Left lobe of liver (tissue), 2 donors: ENCODE data around the gene ZNF526. TPM values are rescaled to one million over a fixed set of nuclear protein-coding genes. Genes with fewer than 3 reads are reported as not detected.

Experiments
- ATAC-seq: fragments of 200-7000 bp; cut with Tn5 transposase; one replicate; pipeline ENCODE4 v1.9.1; 2020; ENCODE audit warnings: mild to moderate bottlenecking, moderate library complexity
- DNase-seq: peaks from one replicate; pipeline ENCODE4 v3.0.0-alpha.2; 2020; ENCODE audit warnings: low spot score
- total RNA-seq: library from RNA; stranded (reverse); gene quantifications from one replicate; pipeline ENCODE4 v1.2.1, GENCODE V29; 2021
- donor health status: DM: no; HTN: no; CAD: no; lungs with moderate emphysema.
- donor health status: DM: no; HTN: yes; CAD: no.

ZNF526 gene
- total RNA-seq, 1 donor from 2014 or later: 5.3 TPM

- no peak for DNase-seq
Measured at GRCh38 chr19:42274065-42274682, 54.1 kb downstream of the ZNF526 start.

GRCh38 chr19:42275103-42275502 lies 55.0 kb downstream of the ZNF526 start:
- ATAC-seq: no peak
- no peak for DNase-seq

More at GRCh38 chr19:42274065-42274682, 54.1 kb downstream of the ZNF526 start:
- ATAC-seq: no peak

GRCh38 chr19:42275517-42275916 lies 55.4 kb downstream of the ZNF526 start:
- no peak for DNase-seq
- ATAC-seq: no peak

- no peak for ATAC-seq
- DNase-seq: no peak
Measured at GRCh38 chr19:42276284-42276683, 56.2 kb downstream of the ZNF526 start.

- ATAC-seq (no peak), DNase-seq (no peak)
Measured at GRCh38 chr19:42276821-42277220, 56.7 kb downstream of the ZNF526 start.

Other genes starting within 250 kb of the ZNF526 start
- gene ATP1A3, start 226.1 kb upstream of the ZNF526 start, total RNA-seq: 0.10 TPM
- gene GRIK5, start 150.1 kb upstream of the ZNF526 start, total RNA-seq: 0.25 TPM
- gene ZNF574, start 144.1 kb upstream of the ZNF526 start, total RNA-seq: 5.4 TPM
- 0.83 TPM for gene POU2F2, start 87.9 kb upstream of the ZNF526 start, total RNA-seq
- 15.0 TPM for gene DEDD2, start 2.6 kb upstream of the ZNF526 start, total RNA-seq
- gene GSK3A, start 22.3 kb downstream of the ZNF526 start, total RNA-seq: 15.1 TPM
- gene ERF, start 34.8 kb downstream of the ZNF526 start, total RNA-seq: 35.9 TPM
- gene CIC, start 48.9 kb downstream of the ZNF526 start, total RNA-seq: 25.2 TPM
- gene PRR19, start 81.8 kb downstream of the ZNF526 start, total RNA-seq: 0.65 TPM
- 2.2 TPM for gene PAFAH1B3, start 82.3 kb downstream of the ZNF526 start, total RNA-seq
- gene TMEM145, start 93.0 kb downstream of the ZNF526 start, total RNA-seq: not detected
- gene MEGF8, start 105.3 kb downstream of the ZNF526 start, total RNA-seq: 11.7 TPM
- not detected for gene CNFN, start 170.0 kb downstream of the ZNF526 start, total RNA-seq
- gene LIPE, start 207.1 kb downstream of the ZNF526 start, total RNA-seq: 0.83 TPM
- not detected for gene CXCL17, start 222.6 kb downstream of the ZNF526 start, total RNA-seq